Measurements from ENCODE around the gene TMEM135.
"Not testable (repeated sequence)": the region's sequence is repeated elsewhere in the genome, so short reads cannot be mapped to it uniquely, and the experiment has no call there.

TMEM135 gene

DNA sequence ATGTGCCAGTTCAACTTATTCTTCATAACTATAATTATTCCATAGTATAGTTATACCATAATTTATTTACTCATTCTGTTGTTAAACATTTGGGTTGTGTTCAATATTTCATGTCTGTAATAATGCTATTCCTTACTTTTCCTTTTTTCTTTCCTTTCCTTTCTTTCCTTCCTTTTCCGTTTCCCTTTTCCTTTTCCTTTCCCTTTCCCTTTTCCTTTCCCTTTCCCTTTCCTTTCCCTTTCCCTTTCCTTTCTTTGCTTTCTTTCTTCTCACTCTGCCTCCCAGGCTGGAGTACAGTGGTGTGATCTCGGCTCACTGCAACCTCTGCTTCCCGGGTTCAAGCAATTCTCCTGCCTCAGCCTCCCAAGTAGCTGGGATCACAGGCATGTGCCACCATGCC lies 151.2 kb downstream of the TMEM135 start:
- H4K8ac ChIP-seq (ENCODE audit: low read length); H2BK120ac ChIP-seq (ENCODE audit: low read depth, low read length); H3K14ac ChIP-seq (ENCODE audit: low read length in 2 of 2); H3K4me2 ChIP-seq (ENCODE audit: low read length, poor library complexity, severe bottlenecking); H3K18ac ChIP-seq (ENCODE audit: low read depth in 1 of 2, low read length in 2 of 2); H3K9ac ChIP-seq (ENCODE audit: low read length); H4K91ac ChIP-seq (ENCODE audit: low read length); H2BK5ac ChIP-seq (ENCODE audit: low read depth, low read length, poor library complexity, severe bottlenecking); H3K36me3 ChIP-seq (ENCODE audit: control insufficient read depth in 1 of 2, insufficient read depth in 2 of 2, low read depth in 1 of 2, low read length in 2 of 2); H2AFZ ChIP-seq (ENCODE audit: low read depth, low read length); H3K27me3 ChIP-seq (ENCODE audit: control insufficient read depth in 1 of 2, insufficient read depth in 1 of 2, low read length in 2 of 2); H2BK12ac ChIP-seq (ENCODE audit: low read length in 2 of 2); DNase-seq; H3K79me1 ChIP-seq (replicated peaks; ENCODE audit: low read length, poor library complexity, severe bottlenecking); H2AK5ac ChIP-seq (ENCODE audit: low read length, severe bottlenecking); H2BK15ac ChIP-seq (ENCODE audit: low read depth, poor library complexity, severe bottlenecking); H3K4me3 ChIP-seq (ENCODE audit: insufficient read depth in 1 of 2, low read depth in 1 of 2, low read length in 2 of 2); H3K4me1 ChIP-seq (ENCODE audit: control insufficient read depth, insufficient read depth, low read depth, low read length); H3K4ac ChIP-seq (ENCODE audit: low read depth in 1 of 2, low read length in 2 of 2); H3K9me3 ChIP-seq (ENCODE audit: control insufficient read depth, low read length); H3K23ac ChIP-seq (ENCODE audit: low read length in 2 of 2); H3K27ac ChIP-seq (ENCODE audit: low read length, poor library complexity, severe bottlenecking): not testable (repeated sequence)
- 100% methylated on average over 3 of the region's 3 CpGs for WGBS

DNA sequence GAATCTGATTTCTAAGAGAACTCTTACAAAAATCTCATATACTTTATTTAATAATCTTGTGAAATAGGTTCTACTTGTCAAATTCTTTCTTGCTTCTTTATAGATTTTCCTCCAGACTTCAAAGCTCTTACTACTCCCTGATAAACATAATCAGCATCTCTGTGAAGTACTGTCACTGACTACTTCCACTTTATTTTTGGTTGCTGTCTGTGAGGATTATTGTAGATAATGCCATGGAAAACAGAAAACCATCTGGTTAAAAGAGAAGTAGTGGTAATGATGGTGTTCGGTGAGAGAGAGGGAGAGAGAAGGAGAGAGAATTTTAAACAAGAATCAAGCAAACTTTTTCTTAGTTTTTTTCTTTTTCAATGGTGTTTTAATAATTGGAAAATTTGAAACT lies 152.3 kb downstream of the TMEM135 start:
- Histone ChIP-seq H2BK12ac (ENCODE audit: low read length in 2 of 2) (no peak overlapping the region), H2BK5ac (ENCODE audit: low read depth, low read length, poor library complexity, severe bottlenecking) (no peak overlapping the region), H3K14ac (ENCODE audit: low read length in 2 of 2) (no peak overlapping the region), H3K23ac (ENCODE audit: low read length in 2 of 2) (no peak overlapping the region), H3K4me3 (ENCODE audit: insufficient read depth in 1 of 2, low read depth in 1 of 2, low read length in 2 of 2) (no peak overlapping the region), H4K8ac (ENCODE audit: low read length) (no peak overlapping the region), H3K4me2 (ENCODE audit: low read length, poor library complexity, severe bottlenecking) (no peak overlapping the region), H2AFZ (ENCODE audit: low read depth, low read length) (no peak overlapping the region), H3K9me3 (ENCODE audit: control insufficient read depth, low read length) (no peaks in the 10 kb centered on the region), H4K91ac (ENCODE audit: low read length) (no peak overlapping the region), H3K36me3 (ENCODE audit: control insufficient read depth in 1 of 2, insufficient read depth in 2 of 2, low read depth in 1 of 2, low read length in 2 of 2) (no peaks in the 10 kb centered on the region), H3K79me1 (replicated peaks; ENCODE audit: low read length, poor library complexity, severe bottlenecking) (peaks cover 2% of the 10 kb centered on the region), H2BK15ac (ENCODE audit: low read depth, poor library complexity, severe bottlenecking) (no peak overlapping the region), H3K18ac (ENCODE audit: low read depth in 1 of 2, low read length in 2 of 2) (no peak overlapping the region), H2BK120ac (ENCODE audit: low read depth, low read length) (no peak overlapping the region), H2AK5ac (ENCODE audit: low read length, severe bottlenecking) (no peak overlapping the region), H3K27ac (ENCODE audit: low read length, poor library complexity, severe bottlenecking) (no peak overlapping the region), H3K27me3 (ENCODE audit: control insufficient read depth in 1 of 2, insufficient read depth in 1 of 2, low read length in 2 of 2) (no peaks in the 10 kb centered on the region), H3K9ac (ENCODE audit: low read length) (no peak overlapping the region), H3K4ac (ENCODE audit: low read depth in 1 of 2, low read length in 2 of 2) (no peak overlapping the region), H3K4me1 (ENCODE audit: control insufficient read depth, insufficient read depth, low read depth, low read length) (no peaks in the 10 kb centered on the region)
- no peak for DNase-seq
- 100% methylated on average over 1 of the region's 1 CpG for WGBS

DNA sequence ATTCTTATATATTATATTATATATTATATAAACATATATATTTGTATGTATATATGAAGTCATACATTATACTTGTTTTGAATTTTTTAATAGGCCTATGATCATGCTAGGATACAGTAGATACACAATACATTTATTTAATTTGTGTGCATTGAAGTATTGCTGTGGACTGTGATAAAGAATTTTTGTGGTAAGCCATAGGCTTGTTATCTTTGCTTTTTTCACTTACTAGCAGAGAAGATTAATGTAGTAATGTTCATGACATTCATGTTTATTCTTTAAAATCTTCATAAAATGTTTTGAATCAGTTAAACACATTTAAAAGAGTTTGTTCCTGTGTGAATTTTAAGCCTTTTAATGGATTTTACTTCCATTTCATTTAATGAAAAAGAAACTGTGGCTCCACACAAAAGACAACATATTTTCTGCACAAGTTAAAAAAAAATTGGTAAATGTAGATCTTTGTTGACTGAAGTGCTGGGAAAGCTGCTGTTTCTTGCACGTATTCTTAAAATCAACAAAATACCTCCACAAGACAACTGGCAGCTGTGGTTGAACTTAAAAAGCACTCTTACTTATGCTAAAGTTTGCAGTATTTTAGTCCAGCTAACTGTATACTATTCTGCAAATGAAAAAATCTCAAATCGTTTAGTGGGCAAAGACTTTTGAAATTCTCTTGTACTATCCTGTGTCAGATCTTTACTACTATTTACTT lies 156.2 kb downstream of the TMEM135 start:
- no peak overlapping the region for H3K4me2 ChIP-seq (ENCODE audit: low read length, poor library complexity, severe bottlenecking)
- H3K4me1 ChIP-seq (ENCODE audit: control insufficient read depth, insufficient read depth, low read depth, low read length), result no peaks in the 10 kb centered on the region
- WGBS, result no CpG with 5 or more reads among the region's 2 CpGs
- H3K14ac ChIP-seq (ENCODE audit: low read length in 2 of 2), result no peak overlapping the region
- no peak overlapping the region for H3K27ac ChIP-seq (ENCODE audit: low read length, poor library complexity, severe bottlenecking)
- no peak overlapping the region for H3K23ac ChIP-seq (ENCODE audit: low read length in 2 of 2)
- H4K8ac ChIP-seq (ENCODE audit: low read length), result no peak overlapping the region
- no peak overlapping the region for H2AFZ ChIP-seq (ENCODE audit: low read depth, low read length)
- H2BK12ac ChIP-seq (ENCODE audit: low read length in 2 of 2), result no peak overlapping the region
- peak; percentile 17 for DNase-seq
- H3K9ac ChIP-seq (ENCODE audit: low read length), result no peak overlapping the region
- no peak overlapping the region for H2BK5ac ChIP-seq (ENCODE audit: low read depth, low read length, poor library complexity, severe bottlenecking)
- H3K36me3 ChIP-seq (ENCODE audit: control insufficient read depth in 1 of 2, insufficient read depth in 2 of 2, low read depth in 1 of 2, low read length in 2 of 2), result no peaks in the 10 kb centered on the region
- H2AK5ac ChIP-seq (ENCODE audit: low read length, severe bottlenecking), result no peak overlapping the region
- H3K9me3 ChIP-seq (ENCODE audit: control insufficient read depth, low read length), result no peaks in the 10 kb centered on the region
- no peak overlapping the region for H4K91ac ChIP-seq (ENCODE audit: low read length)
- H3K4ac ChIP-seq (ENCODE audit: low read depth in 1 of 2, low read length in 2 of 2), result no peak overlapping the region
- no peak overlapping the region for H2BK120ac ChIP-seq (ENCODE audit: low read depth, low read length)
- H3K18ac ChIP-seq (ENCODE audit: low read depth in 1 of 2, low read length in 2 of 2), result no peak overlapping the region
- H3K27me3 ChIP-seq (ENCODE audit: control insufficient read depth in 1 of 2, insufficient read depth in 1 of 2, low read length in 2 of 2), result no peaks in the 10 kb centered on the region
- no peak overlapping the region for H3K4me3 ChIP-seq (ENCODE audit: insufficient read depth in 1 of 2, low read depth in 1 of 2, low read length in 2 of 2)
- H2BK15ac ChIP-seq (ENCODE audit: low read depth, poor library complexity, severe bottlenecking), result no peak overlapping the region
- peaks cover 2% of the 10 kb centered on the region for H3K79me1 ChIP-seq (replicated peaks; ENCODE audit: low read length, poor library complexity, severe bottlenecking)

DNA sequence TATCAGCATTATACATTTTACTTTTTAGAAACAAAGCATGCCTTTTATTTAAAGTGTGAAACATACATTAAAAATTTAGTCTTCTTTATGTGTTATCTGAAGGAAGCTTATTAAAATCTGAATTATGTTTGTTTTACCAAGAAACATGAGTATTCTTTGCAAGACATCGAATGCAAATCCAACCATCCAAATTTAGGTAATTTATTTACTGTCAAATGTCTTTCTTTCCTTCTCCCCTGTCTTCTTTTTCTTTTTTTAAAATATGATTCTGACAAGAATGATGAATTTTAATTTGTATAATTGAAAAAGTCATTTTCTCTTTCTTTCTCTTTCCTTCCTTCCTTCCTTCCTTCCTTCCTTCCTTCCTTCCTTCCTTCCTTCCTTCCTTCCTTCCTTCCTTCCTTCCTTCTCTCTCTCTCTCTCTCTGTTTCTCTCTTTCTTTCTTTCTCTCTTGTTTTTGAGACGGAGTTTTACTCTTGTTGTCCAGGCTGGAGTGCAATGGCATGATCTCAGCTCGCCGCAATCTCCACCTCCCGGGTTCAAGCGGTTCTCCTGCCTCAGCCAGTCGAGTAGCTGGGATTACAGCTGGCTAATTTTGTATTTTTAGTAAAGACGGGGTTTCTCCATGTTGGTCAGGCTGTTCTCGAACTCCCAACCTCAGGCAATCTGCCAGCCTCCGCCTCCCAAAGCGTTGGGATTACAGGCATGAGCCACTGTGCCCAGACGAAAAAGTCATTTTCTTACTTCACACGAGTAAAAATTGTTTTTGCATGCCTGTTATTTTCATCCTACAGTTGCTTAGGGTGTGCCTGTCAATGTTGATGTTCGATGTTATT lies 157.5 kb downstream of the TMEM135 start:
- 85% methylated on average over 14 of the region's 14 CpGs for WGBS

More for the DNA sequence above, 157.5 kb downstream of the TMEM135 start:
- H2BK5ac ChIP-seq (ENCODE audit: low read depth, low read length, poor library complexity, severe bottlenecking), result no peak overlapping the region
- no peaks in the 10 kb centered on the region for H3K4me1 ChIP-seq (ENCODE audit: control insufficient read depth, insufficient read depth, low read depth, low read length)
- H3K14ac ChIP-seq (ENCODE audit: low read length in 2 of 2), result no peak overlapping the region
- no peak overlapping the region for H3K23ac ChIP-seq (ENCODE audit: low read length in 2 of 2)
- no peaks in the 10 kb centered on the region for H3K9me3 ChIP-seq (ENCODE audit: control insufficient read depth, low read length)
- no peak overlapping the region for H4K91ac ChIP-seq (ENCODE audit: low read length)
- no peak overlapping the region for H2BK120ac ChIP-seq (ENCODE audit: low read depth, low read length)
- H3K4ac ChIP-seq (ENCODE audit: low read depth in 1 of 2, low read length in 2 of 2), result no peak overlapping the region
- H3K36me3 ChIP-seq (ENCODE audit: control insufficient read depth in 1 of 2, insufficient read depth in 2 of 2, low read depth in 1 of 2, low read length in 2 of 2), result no peaks in the 10 kb centered on the region
- H3K4me2 ChIP-seq (ENCODE audit: low read length, poor library complexity, severe bottlenecking), result no peak overlapping the region
- DNase-seq, result no peak
- no peak overlapping the region for H2BK12ac ChIP-seq (ENCODE audit: low read length in 2 of 2)
- H2AK5ac ChIP-seq (ENCODE audit: low read length, severe bottlenecking), result no peak overlapping the region
- no peak overlapping the region for H3K18ac ChIP-seq (ENCODE audit: low read depth in 1 of 2, low read length in 2 of 2)
- H3K27ac ChIP-seq (ENCODE audit: low read length, poor library complexity, severe bottlenecking), result no peak overlapping the region
- no peak overlapping the region for H2AFZ ChIP-seq (ENCODE audit: low read depth, low read length)
- no peaks in the 10 kb centered on the region for H3K27me3 ChIP-seq (ENCODE audit: control insufficient read depth in 1 of 2, insufficient read depth in 1 of 2, low read length in 2 of 2)
- no peak overlapping the region for H2BK15ac ChIP-seq (ENCODE audit: low read depth, poor library complexity, severe bottlenecking)
- H3K4me3 ChIP-seq (ENCODE audit: insufficient read depth in 1 of 2, low read depth in 1 of 2, low read length in 2 of 2), result no peak overlapping the region
- H3K9ac ChIP-seq (ENCODE audit: low read length), result no peak overlapping the region
- peaks cover 5% of the 10 kb centered on the region for H3K79me1 ChIP-seq (replicated peaks; ENCODE audit: low read length, poor library complexity, severe bottlenecking)
- no peak overlapping the region for H4K8ac ChIP-seq (ENCODE audit: low read length)

All from mesenchymal stem cell (in vitro differentiated cells and primary cell).